ENCODE results near the gene MYL9.

The MYL9 gene

GRCh38 chr20:36584018-36584481, 42.7 kb downstream of the MYL9 start:
- DNase-seq (ENCODE audit: low read depth), result no peak

GRCh38 chr20:36585410-36586125, 44.2 kb downstream of the MYL9 start:
- no peak for DNase-seq (ENCODE audit: low read depth)

GRCh38 chr20:36587388-36588070, 46.2 kb downstream of the MYL9 start:
- no peak for DNase-seq (ENCODE audit: low read depth)

- no peak for DNase-seq (ENCODE audit: low read depth)
Measured at GRCh38 chr20:36591281-36591680, 50.0 kb downstream of the MYL9 start.

- no peak for DNase-seq (ENCODE audit: low read depth)
Measured at GRCh38 chr20:36591854-36592641, 50.7 kb downstream of the MYL9 start.

- no peak for DNase-seq (ENCODE audit: low read depth)
Measured at GRCh38 chr20:36593347-36593929, 52.1 kb downstream of the MYL9 start.

GRCh38 chr20:36599912-36600345, 58.6 kb downstream of the MYL9 start:
- no peak for DNase-seq (ENCODE audit: low read depth)
